HCT116 (cell line): Measurements from ENCODE around the gene AKAP1. TPM values are rescaled to one million over a fixed set of nuclear protein-coding genes. Genes with fewer than 3 reads are reported as not detected.

Experiments
- ATAC-seq: fragments of 200-7000 bp; cut with Tn5 transposase; 2 replicates; pipeline ENCODE4 v1.9.1; 2020; ENCODE audit warnings: mild to moderate bottlenecking, moderate library complexity
- BruUV-seq: library from RNA; stranded (reverse); fragments of 400-500 nt; replicated peaks from 2 replicates; lab custom pipeline; 2021; lab: Mats Ljungman, UMichigan
- CTCF ChIA-PET: fragments of 300-600 bp; sonication (Branson Sonifier 250); formaldehyde crosslinking; loops from one replicate; lab custom pipeline; 2021; ENCODE audit warnings: antibody characterized with exemption; lab: Charles Lee
- POLR2A ChIA-PET: fragments of 300-600, 350-600 bp; sonication (Branson Sonifier 250); formaldehyde crosslinking; loops from one replicate; lab custom pipeline; 2021; ENCODE audit warnings: antibody characterized with exemption; lab: Charles Lee
- RAD21 ChIA-PET, 2 experiments: fragments of 300-600 bp; sonication (Branson Sonifier 250); formaldehyde crosslinking; loops; one replicate each; lab custom pipeline; 2023; ENCODE audit warnings: low total read pairs in 2 of 2; ENCODE audit not compliant: uncharacterized antibody in 2 of 2, unreplicated experiment in 2 of 2, low non-redundant PET in 1 of 2; lab: Charles Lee
- DNase-seq: peaks from one replicate; pipeline ENCODE4 v3.0.0-alpha.2; 2010; ENCODE audit warnings: low read depth, low spot score
- H2AFZ ChIP-seq: fragments of 200-600 bp; shearing (Covaris generic), sonication (generic); 2 replicates; pipeline ENCODE4 v1.6.1; 2017; ENCODE audit warnings: low read depth, mixed run types, mixed read lengths, antibody characterized with exemption, low read length; ENCODE audit not compliant: poor library complexity, severe bottlenecking
- H3K27ac ChIP-seq: 2 replicates; pipeline ENCODE4 v1.5.1; 2012; ENCODE audit warnings: low read depth, low read length
- H3K27me3 ChIP-seq: fragments of 200-600 bp; sonication (generic); 2 replicates; pipeline ENCODE4 v1.6.1; 2016; ENCODE audit warnings: mixed run types, low read length, mixed read lengths; ENCODE audit not compliant: insufficient read depth
- H3K36me3 ChIP-seq, 2 experiments: fragments of 200-500 bp in 1 of 2; fragments of 200-600 bp in 1 of 2; sonication (Bioruptor generic) in 1 of 2; sonication (generic) in 1 of 2; 2 replicates each; pipeline versions ENCODE4 v1.5.1 to v1.6.1; 2014 to 2016; ENCODE audit warnings: low read length in 2 of 2, inconsistent platforms in 1 of 2, mixed read lengths in 1 of 2, mixed run types in 1 of 2; ENCODE audit not compliant: insufficient read depth in 2 of 2, control insufficient read depth in 1 of 2
- H3K4me1 ChIP-seq, 2 experiments: fragments of 200-600 bp in 1 of 2; sonication (generic) in 1 of 2; 2 replicates each; pipeline versions ENCODE4 v1.5.1 to v1.6.1; 2012 to 2017; ENCODE audit warnings: low read length in 2 of 2, inconsistent platforms in 1 of 2, mild to moderate bottlenecking in 1 of 2, mixed read lengths in 1 of 2, mixed run types in 1 of 2, moderate library complexity in 1 of 2; ENCODE audit not compliant: insufficient read depth in 2 of 2, control insufficient read depth in 1 of 2
- H3K4me2 ChIP-seq: fragments of 200-600 bp; sonication (generic); 2 replicates; pipeline ENCODE4 v1.6.1; 2017; ENCODE audit warnings: mixed run types, low read length, mixed read lengths
- H3K4me3 ChIP-seq, 2 experiments: fragments of 200-600 bp in 1 of 2; sonication (generic) in 1 of 2; replicated peaks in 1 of 2; 2 replicates each; pipeline ENCODE4 v1.5.1; 2011 to 2016; ENCODE audit warnings: low read length in 2 of 2, control low read depth in 1 of 2, low read depth in 1 of 2, mild to moderate bottlenecking in 1 of 2, mixed read lengths in 1 of 2, mixed run types in 1 of 2
- H3K79me2 ChIP-seq: fragments of 200-600 bp; sonication (generic); 2 replicates; pipeline ENCODE4 v1.6.1; 2017; ENCODE audit warnings: mild to moderate bottlenecking, mixed run types, low read length, moderate library complexity, mixed read lengths; ENCODE audit not compliant: insufficient read depth
- H3K9ac ChIP-seq: fragments of 200-600 bp; sonication (generic); 2 replicates; pipeline ENCODE4 v1.6.1; 2016; ENCODE audit warnings: low read length, mixed read lengths
- H3K9me2 ChIP-seq: fragments of 200-600 bp; sonication (generic), shearing (Covaris generic); 2 replicates; pipeline ENCODE4 v1.6.1; 2017; ENCODE audit warnings: mixed run types, mild to moderate bottlenecking, moderate library complexity; ENCODE audit not compliant: insufficient read depth
- H3K9me3 ChIP-seq, 2 experiments: fragments of 200-500 bp in 1 of 2; fragments of 200-600 bp in 1 of 2; sonication (Bioruptor generic) in 1 of 2; sonication (generic) in 1 of 2; 2 replicates each; pipeline ENCODE4 v1.6.1; 2014 to 2017; ENCODE audit warnings: low read length in 2 of 2, mixed read lengths in 2 of 2, inconsistent platforms in 1 of 2, low read depth in 1 of 2, mild to moderate bottlenecking in 1 of 2, mixed run types in 1 of 2, moderate library complexity in 1 of 2; ENCODE audit not compliant: control insufficient read depth in 1 of 2, insufficient read depth in 1 of 2
- H4K20me1 ChIP-seq: fragments of 200-600 bp; sonication (generic), shearing (Covaris generic); 2 replicates; pipeline ENCODE4 v1.6.1; 2017; ENCODE audit warnings: mixed run types, mild to moderate bottlenecking, moderate library complexity; ENCODE audit not compliant: insufficient read depth
- CEBPB ChIP-seq: IDR thresholded peaks from 2 replicates; pipeline ENCODE4 v1.6.1; 2012; ENCODE audit warnings: low read depth
- ELF1 ChIP-seq: IDR thresholded peaks from 2 replicates; pipeline ENCODE4 v1.6.1; 2012; ENCODE audit warnings: low read depth, borderline replicate concordance
- EZH2 ChIP-seq: fragments of 200-600 bp; sonication (generic); IDR thresholded peaks from 2 replicates; pipeline ENCODE4 v1.6.1; 2017; ENCODE audit warnings: antibody characterized with exemption, mixed run types
- EZH2phosphoT487 ChIP-seq: fragments of 200-600 bp; IDR thresholded peaks from 2 replicates; pipeline ENCODE4 v1.6.1; 2018; ENCODE audit warnings: antibody characterized with exemption, borderline replicate concordance
- FOSL1 ChIP-seq: IDR thresholded peaks from 2 replicates; pipeline ENCODE4 v1.6.1; 2012; ENCODE audit warnings: low read depth
- RAD21 ChIP-seq: IDR thresholded peaks from 2 replicates; pipeline ENCODE4 v1.6.1; 2012; ENCODE audit warnings: low read depth, mild to moderate bottlenecking
- SP1 ChIP-seq: IDR thresholded peaks from 2 replicates; pipeline ENCODE4 v1.6.1; 2012; ENCODE audit warnings: low read depth
- TCF7L2 ChIP-seq: IDR thresholded peaks from 2 replicates; pipeline ENCODE4 v1.7.0; 2011; ENCODE audit warnings: borderline replicate concordance, inconsistent platforms; ENCODE audit not compliant: insufficient read depth, insufficient read length; ENCODE audit errors: extremely low read depth
- ZFX ChIP-seq: fragments of 450-650 bp; IDR thresholded peaks from 2 replicates; pipeline ENCODE4 v1.6.1; 2017
- ZNF274 ChIP-seq: fragments of 200-500 bp; sonication (Bioruptor generic); IDR thresholded peaks from 2 replicates; pipeline ENCODE4 v1.6.1; 2014; ENCODE audit warnings: mild to moderate bottlenecking, low read depth, low read length, inconsistent platforms
- intact Hi-C: fragments of 100-400 bp; cut with micrococcal nuclease; formaldehyde crosslinking; loops from 2 replicates; pipeline ENCODE4 v1.10.0; 2022
- total RNA-seq: library from RNA; stranded (reverse); gene quantifications from one replicate; pipeline ENCODE4 v1.2.1, GENCODE V29; 2021; ENCODE audit not compliant: unreplicated experiment
- TF ChIP-seq, protein P1 (sequence below): IDR thresholded peaks from 2 replicates; pipeline ENCODE4 v1.6.1; 2012
- TF ChIP-seq, protein P2 (sequence below): IDR thresholded peaks from 2 replicates; pipeline ENCODE4 v1.6.1; 2011; ENCODE audit warnings: mild to moderate bottlenecking, low read length, moderate library complexity; ENCODE audit not compliant: insufficient replicate concordance; ENCODE audit errors: extremely low read depth

Gene AKAP1
- total RNA-seq, 1 experiment from 2014 or later = 51.6 TPM

DNA sequence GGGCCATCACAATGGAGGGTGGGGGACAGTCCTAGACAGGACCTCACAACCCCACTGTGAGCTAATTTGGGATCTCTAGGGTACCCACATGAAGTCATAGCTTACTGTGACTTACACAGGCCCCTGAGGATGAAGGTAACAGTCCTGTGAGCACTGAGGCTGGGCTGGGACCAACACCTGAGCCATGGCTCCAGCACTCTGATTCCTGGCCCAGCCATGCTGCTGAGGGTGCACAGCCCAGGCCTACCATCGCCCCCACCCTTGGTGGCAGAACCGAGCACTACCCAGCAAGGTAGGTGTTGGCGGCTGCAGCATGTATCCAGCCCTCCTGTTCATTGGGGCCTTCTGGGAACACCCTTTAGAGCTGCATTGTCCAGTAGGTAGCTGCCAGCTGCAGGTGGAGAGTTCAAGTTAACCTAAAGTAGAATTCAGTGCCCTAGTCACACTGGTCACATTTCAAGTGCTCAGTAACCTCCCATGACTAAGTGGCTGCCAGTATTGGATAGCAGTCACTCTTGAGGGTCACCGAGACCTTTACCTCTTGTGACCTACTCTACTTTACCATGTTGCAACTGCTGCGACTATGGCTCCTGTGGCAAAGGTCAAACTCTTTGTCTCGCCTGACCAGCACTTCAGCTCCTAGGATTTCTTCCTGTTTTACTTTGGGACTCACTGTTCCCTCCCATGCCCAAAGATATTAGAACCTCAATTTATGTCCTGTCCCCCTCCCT is 11.6 kb downstream of the AKAP1 start:
- CTCF ChIA-PET = interaction anchor here (1.5 to 1.8 kb wide), 2 partner anchors 10 to 11 kb away, joined by 10 to 14 read pairs; no protein-coding TSS in a partner anchor
- Histone ChIP-seq H3K79me2 (peaks cover 99% of the 10 kb centered on the region), H3K4me1 (peaks cover 7 to 24% of the 10 kb centered on the region in 2 experiments; a peak in 2 of 4 replicates), H3K27ac (no peak overlapping the region), H3K9me2 (no peaks in the 10 kb centered on the region), H4K20me1 (peaks cover 4% of the 10 kb centered on the region; the same call in 1 of the 2 replicates), H3K9ac (no peak overlapping the region), H2AFZ (no peak overlapping the region), H3K36me3 (no peaks in the 10 kb centered on the region; a peak in 1 of 4 replicates), H3K9me3 (no peaks in the 10 kb centered on the region), H3K4me2 (no peak overlapping the region), H3K27me3 (no peaks in the 10 kb centered on the region), H3K4me3 (no peak overlapping the region)
- RAD21 ChIA-PET = interaction anchor here in 1 of 2 experiments (0.8 kb wide), 1 partner anchor 11 kb away, joined by 3 read pairs; no protein-coding TSS in a partner anchor
- DNase-seq (no peak), ATAC-seq (no peak)
- POLR2A ChIA-PET = interaction anchor here (2.8 kb wide), 1 partner anchor 10 kb away, joined by 14 read pairs; no protein-coding TSS in a partner anchor
- BruUV-seq = no TSS peak
- intact Hi-C loops = no loop called here
- TF ChIP-seq ELF1 (no peak), FOSL1 (no peak), EZH2phosphoT487 (no peak), CEBPB (no peak), RAD21 (no peak), TCF7L2 (no peak), EZH2 (no peak)

DNA sequence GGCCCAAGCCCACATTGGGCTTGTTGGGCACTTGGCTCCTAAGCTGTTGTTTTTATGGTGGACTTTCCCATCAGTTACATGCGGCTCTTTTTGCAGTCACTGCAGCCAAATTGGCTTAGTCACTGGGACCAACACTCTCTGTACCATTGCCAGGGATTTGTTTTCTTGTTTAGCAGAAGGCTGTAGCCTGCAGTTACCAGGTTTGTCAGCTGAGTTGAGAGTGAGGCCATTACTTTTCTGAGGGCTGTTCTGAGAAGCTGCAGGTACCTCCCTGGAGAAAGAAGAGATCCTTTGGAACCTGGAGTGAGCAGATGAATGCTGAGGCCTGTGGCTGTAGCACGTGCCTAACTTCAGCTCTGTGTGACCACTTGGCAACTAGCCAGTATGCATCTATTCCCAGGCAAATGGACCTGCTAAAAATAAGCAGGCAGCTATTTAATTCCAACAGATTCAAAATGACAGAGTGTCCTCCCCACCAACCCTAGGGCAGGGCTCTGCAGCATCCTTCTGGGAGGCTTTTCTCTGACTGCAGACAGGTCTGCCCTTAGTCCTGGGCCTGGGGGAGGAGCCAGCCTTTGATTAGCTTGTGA is 12.9 kb downstream of the AKAP1 start:
- no peaks in the 10 kb centered on the region for H3K9me2 ChIP-seq
- no peak for DNase-seq
- H3K4me2 ChIP-seq = no peak overlapping the region
- no peaks in the 10 kb centered on the region for H3K27me3 ChIP-seq
- H3K4me3 ChIP-seq = no peak overlapping the region
- H4K20me1 ChIP-seq = peaks cover 4% of the 10 kb centered on the region; the same call in 1 of the 2 replicates
- POLR2A ChIA-PET = interaction anchor here (2.8 kb wide), 1 partner anchor 9 kb away, joined by 14 read pairs; no protein-coding TSS in a partner anchor
- no peak for ATAC-seq
- H3K9ac ChIP-seq = no peak overlapping the region
- no peaks in the 10 kb centered on the region for H3K9me3 ChIP-seq
- H2AFZ ChIP-seq = no peak overlapping the region
- peak overlapping the region; percentile 1; the same call in 1 of the 2 replicates for H3K27ac ChIP-seq
- CTCF ChIA-PET = interaction anchor here (0.6 to 1.8 kb wide), 3 partner anchors 9 to 77 kb away, joined by 3 to 14 read pairs (median 4); partner anchors contain the start of gene AKAP1
- peaks cover 12 to 26% of the 10 kb centered on the region in 2 experiments; a peak in 2 of 4 replicates for H3K4me1 ChIP-seq
- intact Hi-C loops = no loop called here
- no peaks in the 10 kb centered on the region; a peak in 1 of 4 replicates for H3K36me3 ChIP-seq
- RAD21 ChIA-PET = no interaction called here
- H3K79me2 ChIP-seq = peaks cover 99% of the 10 kb centered on the region
- BruUV-seq = no TSS peak
- TF ChIP-seq, protein P1, sequence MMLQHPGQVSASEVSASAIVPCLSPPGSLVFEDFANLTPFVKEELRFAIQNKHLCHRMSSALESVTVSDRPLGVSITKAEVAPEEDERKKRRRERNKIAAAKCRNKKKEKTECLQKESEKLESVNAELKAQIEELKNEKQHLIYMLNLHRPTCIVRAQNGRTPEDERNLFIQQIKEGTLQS = no peak
- TF ChIP-seq EZH2phosphoT487 = no peak
- TF ChIP-seq ZFX = no peak
- no peak for TF ChIP-seq ZNF274
- TF ChIP-seq, protein P2, sequence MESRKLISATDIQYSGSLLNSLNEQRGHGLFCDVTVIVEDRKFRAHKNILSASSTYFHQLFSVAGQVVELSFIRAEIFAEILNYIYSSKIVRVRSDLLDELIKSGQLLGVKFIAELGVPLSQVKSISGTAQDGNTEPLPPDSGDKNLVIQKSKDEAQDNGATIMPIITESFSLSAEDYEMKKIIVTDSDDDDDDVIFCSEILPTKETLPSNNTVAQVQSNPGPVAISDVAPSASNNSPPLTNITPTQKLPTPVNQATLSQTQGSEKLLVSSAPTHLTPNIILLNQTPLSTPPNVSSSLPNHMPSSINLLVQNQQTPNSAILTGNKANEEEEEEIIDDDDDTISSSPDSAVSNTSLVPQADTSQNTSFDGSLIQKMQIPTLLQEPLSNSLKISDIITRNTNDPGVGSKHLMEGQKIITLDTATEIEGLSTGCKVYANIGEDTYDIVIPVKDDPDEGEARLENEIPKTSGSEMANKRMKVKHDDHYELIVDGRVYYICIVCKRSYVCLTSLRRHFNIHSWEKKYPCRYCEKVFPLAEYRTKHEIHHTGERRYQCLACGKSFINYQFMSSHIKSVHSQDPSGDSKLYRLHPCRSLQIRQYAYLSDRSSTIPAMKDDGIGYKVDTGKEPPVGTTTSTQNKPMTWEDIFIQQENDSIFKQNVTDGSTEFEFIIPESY = no peak
- TF ChIP-seq SP1 = no peak
